CD8-positive, alpha-beta memory T cell (primary cell): ENCODE results near the gene ADD1. TPM values are rescaled to one million over a fixed set of nuclear protein-coding genes. Genes with fewer than 3 reads are reported as not detected.

Experiments
- CTCF ChIA-PET: fragments of 350-600 bp; sonication (Branson Sonifier 250); formaldehyde crosslinking; loops from one replicate; lab custom pipeline; 2021; ENCODE audit warnings: antibody characterized with exemption; lab: Charles Lee
- POLR2A ChIA-PET: fragments of 350-600 bp; sonication (Branson Sonifier 250); formaldehyde crosslinking; loops from one replicate; lab custom pipeline; 2021; ENCODE audit warnings: antibody characterized with exemption; lab: Charles Lee
- DNase-seq, 5 donors: peaks; one replicate each; pipeline versions ENCODE4 v3.0.0 to v3.0.0-alpha.2; 2020 to 2022; ENCODE audit warnings: mixed read lengths in 1 of 5
- H3K27ac ChIP-seq: one replicate; pipeline ENCODE4 v1.7.0; 2013; ENCODE audit warnings: low read depth, mild to moderate bottlenecking, low read length, moderate library complexity
- H3K27me3 ChIP-seq: 2 replicates; pipeline ENCODE4 v1.7.0; 2013; ENCODE audit warnings: low read length, mild to moderate bottlenecking; ENCODE audit not compliant: insufficient read depth, poor library complexity, severe bottlenecking
- H3K36me3 ChIP-seq: 2 replicates; pipeline ENCODE4 v1.7.0; 2013; ENCODE audit warnings: mild to moderate bottlenecking, low read length, moderate library complexity; ENCODE audit not compliant: insufficient read depth
- H3K4me1 ChIP-seq: 2 replicates; pipeline ENCODE4 v1.7.0; 2013; ENCODE audit warnings: mild to moderate bottlenecking, low read length, moderate library complexity; ENCODE audit not compliant: insufficient read depth
- H3K4me3 ChIP-seq: 2 replicates; pipeline ENCODE4 v1.7.0; 2013; ENCODE audit warnings: mild to moderate bottlenecking, low read length
- H3K9me3 ChIP-seq: 2 replicates; pipeline ENCODE4 v1.7.0; 2013; ENCODE audit warnings: mild to moderate bottlenecking, low read length
- H3K27ac Mint-ChIP-seq, 8 donors: one replicate each; pipeline ENCODE4 v1.8.0; 2020 to 2021; ENCODE audit warnings: mixed read lengths in 8 of 8, mild to moderate bottlenecking in 6 of 8, inconsistent platforms in 3 of 8, moderate library complexity in 3 of 8
- H3K27me3 Mint-ChIP-seq, 2 donors: one replicate each; pipeline ENCODE4 v1.8.0; 2020 to 2021; ENCODE audit warnings: mixed read lengths in 2 of 2, mild to moderate bottlenecking in 1 of 2, moderate library complexity in 1 of 2
- H3K36me3 Mint-ChIP-seq, 3 donors: one replicate each; pipeline ENCODE4 v1.8.0; 2020 to 2021; ENCODE audit warnings: mixed read lengths in 3 of 3, inconsistent platforms in 1 of 3, mild to moderate bottlenecking in 1 of 3
- H3K4me1 Mint-ChIP-seq, 3 donors: one replicate each; pipeline ENCODE4 v1.8.0; 2020 to 2021; ENCODE audit warnings: mixed read lengths in 3 of 3, inconsistent platforms in 1 of 3, mild to moderate bottlenecking in 1 of 3
- H3K4me3 Mint-ChIP-seq, 7 donors: one replicate each; pipeline ENCODE4 v1.8.0; 2020 to 2021; ENCODE audit warnings: mixed read lengths in 7 of 7, mild to moderate bottlenecking in 6 of 7, moderate library complexity in 4 of 7, inconsistent platforms in 2 of 7
- H3K9me3 Mint-ChIP-seq, 5 donors: one replicate each; pipeline ENCODE4 v1.8.0; 2020 to 2022; ENCODE audit warnings: mixed read lengths in 5 of 5, mild to moderate bottlenecking in 3 of 5, moderate library complexity in 2 of 5, inconsistent platforms in 1 of 5
- polyA plus RNA-seq: library from polyadenylated mRNA; unstranded; fragments of 300-500 nt; fragmentation: Illumina TruSeq; gene quantifications from one replicate; pipeline ENCODE4 v1.2.3, GENCODE V29; 2021
- total RNA-seq, 2 experiments: library from RNA; stranded (reverse); gene quantifications; one replicate each; pipeline ENCODE4 v1.2.3, GENCODE V29; 2021

The ADD1 gene
- total and polyA plus RNA-seq, 3 experiments from 2014 or later, result 185 to 217 (median 192) TPM

DNA sequence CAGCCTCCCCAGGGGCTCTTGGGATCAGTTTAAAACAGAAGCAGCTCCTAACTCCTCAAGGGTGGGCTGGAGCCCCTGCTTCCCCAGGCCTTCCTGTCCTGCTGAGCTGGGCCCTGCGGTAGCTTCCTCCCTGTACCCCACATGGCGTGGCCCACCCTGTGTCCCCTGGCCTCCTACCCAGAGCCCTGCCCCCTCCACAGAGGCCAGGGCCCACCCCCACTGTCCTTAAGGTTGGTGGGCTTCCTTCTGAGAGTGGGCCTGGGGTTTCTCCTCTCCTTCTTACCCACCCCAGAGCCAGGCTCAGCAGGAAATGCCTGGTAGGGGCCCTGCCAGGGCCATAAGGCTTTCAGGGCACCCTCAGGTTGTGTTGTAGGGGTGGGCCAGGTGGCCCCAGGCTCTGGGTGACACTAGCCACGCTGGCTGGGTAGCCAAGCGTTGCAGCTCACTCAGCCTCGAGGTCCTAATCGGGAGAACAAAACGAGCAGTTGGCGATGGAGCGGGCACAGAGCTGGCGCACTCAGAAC, 39.1 kb upstream of the ADD1 start:
- CTCF ChIA-PET, result interaction anchor here (1.3 to 1.4 kb wide), 2 partner anchors 40 to 41 kb away, joined by 4 read pairs; no protein-coding TSS in a partner anchor
- Histone ChIP-seq H3K4me3 (no peak overlapping the region), H3K27ac (no peak overlapping the region), H3K4me1 (peaks cover 23% of the 10 kb centered on the region), H3K27me3 (no peaks in the 10 kb centered on the region), H3K36me3 (no peaks in the 10 kb centered on the region), H3K9me3 (no peaks in the 10 kb centered on the region)
- H3K27ac Mint-ChIP-seq, result no peak overlapping the region
- H3K27me3 Mint-ChIP-seq, result no peaks in the 10 kb centered on the region
- POLR2A ChIA-PET, result no interaction called here
- peaks cover 5 to 15% (median 9%) of the 10 kb centered on the region in 3 donors for H3K4me1 Mint-ChIP-seq
- no peaks in the 10 kb centered on the region for H3K9me3 Mint-ChIP-seq
- H3K36me3 Mint-ChIP-seq, result no peaks in the 10 kb centered on the region
- DNase-seq, result no peak
- H3K4me3 Mint-ChIP-seq, result no peak overlapping the region

DNA sequence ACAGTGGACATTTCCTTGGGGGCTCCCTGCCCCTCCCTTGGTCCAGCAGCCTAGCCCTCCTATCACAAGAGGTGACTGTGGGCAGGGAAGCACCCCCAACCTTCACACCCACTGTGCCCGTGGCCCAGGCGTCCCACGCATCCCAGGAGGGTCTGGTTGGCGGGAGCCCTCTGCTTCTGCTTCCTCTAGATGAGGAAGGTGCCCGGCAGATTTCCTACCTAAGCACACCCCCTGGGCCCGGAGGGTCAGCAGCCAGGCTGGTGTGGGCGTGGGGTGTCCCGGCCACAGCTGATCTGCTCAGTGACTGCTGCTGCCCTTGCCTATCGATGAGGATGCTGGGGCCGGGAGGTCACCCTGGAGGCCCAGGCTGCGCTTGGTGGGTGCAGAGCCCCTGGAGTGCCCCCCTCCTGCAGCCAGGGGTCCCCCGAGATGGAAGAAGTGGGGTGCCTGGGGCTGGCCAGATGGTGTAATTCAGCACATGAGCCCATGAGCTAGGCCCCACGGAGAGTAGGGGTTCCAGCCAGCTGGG, 38.6 kb upstream of the ADD1 start:
- CTCF ChIA-PET, result interaction anchor here (1.4 kb wide), 1 partner anchor 40 kb away, joined by 4 read pairs; no protein-coding TSS in a partner anchor
- H3K4me1 ChIP-seq, result peaks cover 18% of the 10 kb centered on the region
- Mint-ChIP-seq H3K27ac (peak overlapping the region in 2 of 8 donors; percentile 21 to 50), H3K9me3 (no peaks in the 10 kb centered on the region), H3K36me3 (no peaks in the 10 kb centered on the region), H3K4me1 (peaks cover 5 to 11% (median 7%) of the 10 kb centered on the region in 3 donors), H3K27me3 (no peaks in the 10 kb centered on the region), H3K4me3 (no peak overlapping the region)
- H3K9me3 ChIP-seq, result no peaks in the 10 kb centered on the region
- POLR2A ChIA-PET, result no interaction called here
- no peaks in the 10 kb centered on the region for H3K27me3 ChIP-seq
- no peak overlapping the region for H3K27ac ChIP-seq
- no peak for DNase-seq
- no peak overlapping the region for H3K4me3 ChIP-seq
- no peaks in the 10 kb centered on the region for H3K36me3 ChIP-seq

DNA sequence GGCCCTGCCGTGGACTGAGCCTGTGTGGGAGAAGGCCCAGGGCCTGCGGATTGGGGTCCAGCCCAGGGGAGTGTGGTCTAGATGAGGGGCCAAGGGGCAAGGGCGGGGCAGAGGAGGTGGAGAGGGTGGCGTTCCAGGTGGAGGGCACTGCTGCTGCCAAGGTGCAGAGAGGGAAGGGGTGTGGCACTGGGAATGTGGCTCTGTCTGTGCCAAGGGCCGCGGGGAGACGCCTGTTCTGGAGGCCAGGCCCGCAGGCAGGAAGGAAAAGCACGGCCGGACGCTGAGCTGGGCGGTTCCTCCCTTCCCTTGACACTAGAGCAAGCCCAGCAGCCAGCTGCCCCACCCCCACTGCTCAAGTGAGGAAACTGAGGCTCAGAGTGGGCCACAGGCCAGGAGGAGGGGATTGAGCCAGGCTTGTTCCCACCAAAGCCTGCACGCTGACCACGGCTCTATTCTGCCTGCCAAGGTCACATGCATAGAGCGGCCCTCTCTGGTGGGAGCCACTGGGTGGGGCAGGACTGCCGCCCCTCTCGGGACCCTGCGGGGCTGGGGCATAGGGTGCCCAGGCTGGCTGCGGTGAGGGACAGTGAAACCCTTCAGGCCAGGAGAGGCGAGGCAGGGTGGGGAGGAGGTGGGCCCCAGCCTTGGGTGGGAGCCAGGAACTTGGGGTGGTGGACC, 37.8 kb upstream of the ADD1 start:
- Histone ChIP-seq H3K36me3 (no peaks in the 10 kb centered on the region), H3K4me1 (peaks cover 11% of the 10 kb centered on the region), H3K27me3 (no peaks in the 10 kb centered on the region), H3K4me3 (no peak overlapping the region), H3K27ac (no peak overlapping the region), H3K9me3 (no peaks in the 10 kb centered on the region)
- no peaks in the 10 kb centered on the region for H3K36me3 Mint-ChIP-seq
- CTCF ChIA-PET, result interaction anchor here (1.4 kb wide), 1 partner anchor 41 kb away, joined by 4 read pairs; no protein-coding TSS in a partner anchor
- H3K4me3 Mint-ChIP-seq, result no peak overlapping the region
- no peaks in the 10 kb centered on the region for H3K9me3 Mint-ChIP-seq
- DNase-seq, result no peak
- H3K4me1 Mint-ChIP-seq, result peaks cover 4 to 7% (median 5%) of the 10 kb centered on the region in 3 donors
- POLR2A ChIA-PET, result interaction anchor here (0.6 kb wide), 1 partner anchor 24 kb away, joined by 3 read pairs; no protein-coding TSS in a partner anchor
- H3K27me3 Mint-ChIP-seq, result no peaks in the 10 kb centered on the region
- no peak overlapping the region for H3K27ac Mint-ChIP-seq

DNA sequence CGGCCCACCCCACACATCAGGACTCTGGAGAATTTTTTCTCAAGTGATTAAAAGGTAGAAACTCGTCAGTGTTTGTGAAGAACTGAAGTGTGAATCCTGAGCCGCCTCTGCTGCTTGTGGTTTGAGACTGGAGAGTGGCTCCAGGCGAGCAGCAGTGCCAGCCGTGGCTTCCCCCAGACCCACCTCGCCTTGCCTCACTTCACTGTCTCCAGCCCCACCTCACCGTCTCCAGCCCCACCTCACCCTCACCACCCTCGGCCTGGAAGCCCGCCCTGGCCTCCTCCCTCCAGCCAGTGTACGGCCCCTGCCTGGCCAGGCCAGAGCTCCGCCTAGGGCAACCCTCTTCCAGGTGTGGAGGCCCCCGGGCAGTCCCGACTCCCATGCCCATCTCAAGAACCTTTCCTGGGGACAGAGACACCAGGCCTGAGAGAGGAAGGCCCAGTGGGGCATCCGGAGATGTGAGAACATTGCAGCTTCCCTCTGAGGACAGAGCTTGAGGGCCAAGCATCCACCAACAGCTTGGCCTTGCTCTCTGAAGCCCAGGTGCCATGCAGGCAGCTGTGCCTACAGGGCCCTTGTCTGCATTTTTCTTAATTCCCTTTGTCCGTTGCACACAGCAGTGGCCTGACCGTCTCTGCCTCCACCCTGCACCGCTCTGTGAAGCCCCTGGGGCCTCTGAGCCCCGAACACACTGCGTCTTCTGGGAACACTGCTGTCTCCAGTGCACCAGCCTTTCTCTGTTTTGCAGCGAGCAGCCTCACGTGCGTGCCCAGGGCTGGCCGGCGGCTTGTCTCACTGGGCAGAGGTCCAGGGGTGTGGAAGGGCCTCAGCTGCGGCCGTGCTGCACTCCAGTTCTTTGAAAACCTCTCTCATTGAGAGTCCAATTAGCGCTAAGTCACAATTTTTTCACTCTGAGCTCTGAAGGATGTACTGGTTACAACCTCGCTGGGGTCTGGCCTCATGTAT, 37.0 kb upstream of the ADD1 start:
- Mint-ChIP-seq H3K9me3 (no peaks in the 10 kb centered on the region), H3K27me3 (no peaks in the 10 kb centered on the region), H3K36me3 (no peaks in the 10 kb centered on the region), H3K4me3 (peak overlapping the region in 2 of 7 donors; percentile 23 to 46), H3K4me1 (peaks cover 4 to 7% (median 5%) of the 10 kb centered on the region in 3 donors), H3K27ac (peak overlapping the region in 2 of 8 donors; percentile 3 to 29)
- no peak for DNase-seq
- ChIA-PET CTCF (no interaction called here), POLR2A (no interaction called here)
- Histone ChIP-seq H3K4me3 (no peak overlapping the region), H3K9me3 (no peaks in the 10 kb centered on the region), H3K27ac (no peak overlapping the region), H3K27me3 (no peaks in the 10 kb centered on the region), H3K36me3 (no peaks in the 10 kb centered on the region), H3K4me1 (peaks cover 11% of the 10 kb centered on the region)

- Mint-ChIP-seq H3K4me1 (peaks cover 8 to 12% (median 10%) of the 10 kb centered on the region in 3 donors), H3K27me3 (no peaks in the 10 kb centered on the region), H3K36me3 (peaks cover 0 to 3% (median 0%) of the 10 kb centered on the region in 3 donors), H3K4me3 (peak overlapping the region in 1 of 7 donors; percentile 46), H3K27ac (peak overlapping the region in 4 of 8 donors; percentile 3 to 75 (median 16)), H3K9me3 (no peaks in the 10 kb centered on the region)
- H3K4me1 ChIP-seq, result peaks cover 14% of the 10 kb centered on the region
- no peak overlapping the region for H3K4me3 ChIP-seq
- no peak overlapping the region for H3K27ac ChIP-seq
- ChIA-PET CTCF (no interaction called here), POLR2A (no interaction called here)
- no peak for DNase-seq
- no peaks in the 10 kb centered on the region for H3K9me3 ChIP-seq
- H3K27me3 ChIP-seq, result no peaks in the 10 kb centered on the region
- no peaks in the 10 kb centered on the region for H3K36me3 ChIP-seq
Observed at GRCh38 chr4:2807571-2807970, 36.1 kb upstream of the ADD1 start.

DNA sequence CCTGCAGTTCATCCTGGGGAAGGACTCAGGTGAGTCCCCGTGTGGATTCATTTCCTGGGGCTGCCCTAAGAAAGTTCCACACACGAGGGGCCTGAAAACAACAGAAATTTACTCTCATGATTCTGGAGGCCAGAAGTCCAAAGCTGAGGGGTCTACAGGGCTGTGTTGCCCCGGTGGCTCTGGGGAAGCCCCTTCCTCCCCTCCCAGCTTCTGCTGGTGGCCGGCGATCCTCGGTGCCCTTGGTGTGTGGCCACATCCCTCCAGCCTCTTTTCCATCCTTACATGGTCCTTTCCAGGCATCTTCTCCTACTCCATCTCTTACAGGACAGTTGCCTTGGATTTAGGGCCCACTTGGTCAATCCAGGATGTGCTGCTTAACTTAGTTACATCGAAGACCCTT, 35.6 kb upstream of the ADD1 start:
- no peak overlapping the region for H3K4me3 ChIP-seq
- ChIA-PET POLR2A (no interaction called here), CTCF (no interaction called here)
- Mint-ChIP-seq H3K36me3 (peaks cover 0 to 6% (median 0%) of the 10 kb centered on the region in 3 donors), H3K4me1 (peaks cover 11 to 14% (median 14%) of the 10 kb centered on the region in 3 donors), H3K9me3 (no peaks in the 10 kb centered on the region), H3K27me3 (no peaks in the 10 kb centered on the region), H3K4me3 (no peak overlapping the region), H3K27ac (no peak overlapping the region)
- DNase-seq, result no peak
- H3K27me3 ChIP-seq, result no peaks in the 10 kb centered on the region
- no peaks in the 10 kb centered on the region for H3K36me3 ChIP-seq
- H3K27ac ChIP-seq, result no peak overlapping the region
- H3K9me3 ChIP-seq, result no peaks in the 10 kb centered on the region
- peaks cover 14% of the 10 kb centered on the region for H3K4me1 ChIP-seq

- POLR2A ChIA-PET, result interaction anchor here (1.0 to 2.6 kb wide), 2 partner anchors 11 to 34 kb away, joined by 4 to 9 read pairs; partner anchors contain the start of gene ADD1
- no peak overlapping the region for H3K27ac ChIP-seq
- no peaks in the 10 kb centered on the region for H3K9me3 ChIP-seq
- Mint-ChIP-seq H3K4me1 (peaks cover 28 to 31% (median 28%) of the 10 kb centered on the region in 3 donors), H3K9me3 (no peaks in the 10 kb centered on the region), H3K36me3 (peaks cover 0 to 6% (median 0%) of the 10 kb centered on the region in 3 donors), H3K27me3 (no peaks in the 10 kb centered on the region), H3K4me3 (peak overlapping the region in 1 of 7 donors; percentile 71), H3K27ac (peak overlapping the region in 1 of 8 donors; percentile 96)
- CTCF ChIA-PET, result interaction anchor here (1.4 to 1.6 kb wide), 2 partner anchors 11 to 54 kb away, joined by 3 read pairs; partner anchors contain the start of gene TNIP2
- no peaks in the 10 kb centered on the region for H3K36me3 ChIP-seq
- H3K27me3 ChIP-seq, result no peaks in the 10 kb centered on the region
- no peak overlapping the region for H3K4me3 ChIP-seq
- DNase-seq, result no peak
- H3K4me1 ChIP-seq, result peaks cover 29% of the 10 kb centered on the region
Observed at GRCh38 chr4:2809610-2810180, 33.9 kb upstream of the ADD1 start.
